ENCODE results near the gene CEBPZOS. TPM values are rescaled to one million over a fixed set of nuclear protein-coding genes. Genes with fewer than 3 reads are reported as not detected.
"Not testable (repeated sequence)": the region's sequence is repeated elsewhere in the genome, so short reads cannot be mapped to it uniquely, and the experiment has no call there.

Gene CEBPZOS
- total RNA-seq, 1 experiment from 2014 or later: 61.8 TPM

DNA sequence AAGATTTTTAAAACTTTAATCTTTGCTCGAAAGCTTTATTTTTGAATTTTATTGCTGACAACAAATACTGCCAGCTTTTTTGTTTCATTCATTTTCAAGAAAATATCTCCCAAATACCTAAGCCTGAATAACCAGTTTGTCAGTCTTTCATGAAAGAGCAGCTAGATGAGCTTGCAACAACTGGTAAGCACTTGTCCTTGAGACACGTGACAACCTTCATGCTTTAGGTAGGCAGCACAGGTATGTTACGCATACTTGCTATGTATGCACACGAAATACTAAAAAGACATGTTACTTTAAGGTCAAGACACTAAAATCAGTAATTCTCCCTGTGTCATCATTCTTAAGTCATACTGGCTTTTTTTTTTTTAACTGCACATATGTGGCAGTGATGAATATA lies 22.8 kb downstream of the CEBPZOS start:
- intact Hi-C loops (cut with micrococcal nuclease; ENCODE audit: unreplicated experiment): no loop called here
- BruUV-seq (replicated peaks): no TSS peak
- TF ChIP-seq EZH2 (IDR thresholded peaks at IDR 0.05; ENCODE audit: borderline replicate concordance, low read depth, low read length, poor library complexity, severe bottlenecking): no peak
- TF ChIP-seq, protein P1, sequence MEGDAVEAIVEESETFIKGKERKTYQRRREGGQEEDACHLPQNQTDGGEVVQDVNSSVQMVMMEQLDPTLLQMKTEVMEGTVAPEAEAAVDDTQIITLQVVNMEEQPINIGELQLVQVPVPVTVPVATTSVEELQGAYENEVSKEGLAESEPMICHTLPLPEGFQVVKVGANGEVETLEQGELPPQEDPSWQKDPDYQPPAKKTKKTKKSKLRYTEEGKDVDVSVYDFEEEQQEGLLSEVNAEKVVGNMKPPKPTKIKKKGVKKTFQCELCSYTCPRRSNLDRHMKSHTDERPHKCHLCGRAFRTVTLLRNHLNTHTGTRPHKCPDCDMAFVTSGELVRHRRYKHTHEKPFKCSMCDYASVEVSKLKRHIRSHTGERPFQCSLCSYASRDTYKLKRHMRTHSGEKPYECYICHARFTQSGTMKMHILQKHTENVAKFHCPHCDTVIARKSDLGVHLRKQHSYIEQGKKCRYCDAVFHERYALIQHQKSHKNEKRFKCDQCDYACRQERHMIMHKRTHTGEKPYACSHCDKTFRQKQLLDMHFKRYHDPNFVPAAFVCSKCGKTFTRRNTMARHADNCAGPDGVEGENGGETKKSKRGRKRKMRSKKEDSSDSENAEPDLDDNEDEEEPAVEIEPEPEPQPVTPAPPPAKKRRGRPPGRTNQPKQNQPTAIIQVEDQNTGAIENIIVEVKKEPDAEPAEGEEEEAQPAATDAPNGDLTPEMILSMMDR (conservative IDR thresholded peaks at IDR 0.05; ENCODE audit: low read depth, low read length): no peak
- Histone ChIP-seq H3K27me3 (replicated peaks; ENCODE audit: insufficient read depth, low read depth, low read length, poor library complexity) (no peaks in the 10 kb centered on the region), H3K4me3 (ENCODE audit: low read depth, low read length, poor library complexity, severe bottlenecking) (no peak overlapping the region), H3K27ac (ENCODE audit: low read depth, low read length, poor library complexity, severe bottlenecking) (no peak overlapping the region), H3K36me3 (ENCODE audit: insufficient read depth, low read length, poor library complexity, severe bottlenecking) (peaks cover 78% of the 10 kb centered on the region), H3K9me3 (ENCODE audit: low read depth, low read length, poor library complexity, severe bottlenecking) (no peaks in the 10 kb centered on the region), H3K4me1 (ENCODE audit: insufficient read depth, low read length, poor library complexity, severe bottlenecking) (no peaks in the 10 kb centered on the region)
- CTCF ChIA-PET: interaction anchor here (0.8 kb wide), 1 partner anchor 30 kb away, joined by 4 read pairs; no protein-coding TSS in a partner anchor
- DNase-seq (ENCODE audit: low spot score): no peak
- POLR2A ChIA-PET (ENCODE audit: low non-redundant PET): interaction anchor here (0.7 kb wide), 1 partner anchor 642 kb away, joined by 8 read pairs; no protein-coding TSS in a partner anchor

DNA sequence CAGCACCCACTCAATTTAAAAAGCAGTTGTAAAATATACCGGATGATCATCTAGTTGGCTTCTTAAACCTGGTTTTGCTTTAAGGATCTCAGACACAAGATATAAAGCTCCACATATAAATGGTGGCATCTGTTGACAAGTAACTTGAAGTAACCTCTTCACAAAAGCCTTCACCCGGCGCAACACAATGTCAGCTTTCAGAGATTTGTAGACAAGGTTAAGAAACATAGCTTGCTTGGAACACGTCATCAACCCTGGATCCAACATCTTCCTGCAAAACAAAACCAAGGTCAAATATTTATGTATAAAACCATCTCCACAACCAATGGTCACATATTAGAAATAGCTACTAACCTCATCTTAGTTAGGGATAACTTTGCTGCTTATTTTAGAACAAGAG lies 26.8 kb downstream of the CEBPZOS start:
- BruUV-seq (replicated peaks): no TSS peak
- H3K4me3 ChIP-seq (ENCODE audit: low read depth, low read length, poor library complexity, severe bottlenecking): no peak overlapping the region
- intact Hi-C loops (cut with micrococcal nuclease; ENCODE audit: unreplicated experiment): no loop called here
- no peaks in the 10 kb centered on the region for H3K9me3 ChIP-seq (ENCODE audit: low read depth, low read length, poor library complexity, severe bottlenecking)
- CTCF ChIA-PET: no interaction called here
- H3K4me1 ChIP-seq (ENCODE audit: insufficient read depth, low read length, poor library complexity, severe bottlenecking): peaks cover 2% of the 10 kb centered on the region
- DNase-seq (ENCODE audit: low spot score): no peak
- no peak overlapping the region for H3K27ac ChIP-seq (ENCODE audit: low read depth, low read length, poor library complexity, severe bottlenecking)
- H3K36me3 ChIP-seq (ENCODE audit: insufficient read depth, low read length, poor library complexity, severe bottlenecking): peaks cover 65% of the 10 kb centered on the region
- POLR2A ChIA-PET (ENCODE audit: low non-redundant PET): no interaction called here
- TF ChIP-seq EZH2 (IDR thresholded peaks at IDR 0.05; ENCODE audit: borderline replicate concordance, low read depth, low read length, poor library complexity, severe bottlenecking): no peak
- TF ChIP-seq, protein P1 (conservative IDR thresholded peaks at IDR 0.05; ENCODE audit: low read depth, low read length): no peak
- H3K27me3 ChIP-seq (replicated peaks; ENCODE audit: insufficient read depth, low read depth, low read length, poor library complexity): no peaks in the 10 kb centered on the region

DNA sequence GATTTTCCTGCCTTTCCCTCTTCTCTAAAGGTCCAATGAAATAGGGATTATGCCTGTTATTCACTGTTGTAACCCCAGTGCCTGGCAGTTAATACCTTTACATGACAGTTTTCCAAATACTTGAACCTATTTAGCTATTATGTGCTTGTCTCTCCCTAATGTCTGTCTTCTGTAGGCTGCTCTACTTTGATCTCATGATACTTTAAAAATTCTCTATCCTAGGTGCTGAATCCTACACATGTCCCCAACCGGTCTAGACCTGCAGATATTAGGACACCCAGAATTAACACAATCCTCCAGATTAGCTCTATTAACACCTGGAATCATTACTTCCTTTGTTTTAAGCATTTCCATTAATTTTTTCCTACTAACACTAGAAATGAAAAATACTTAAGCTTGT lies 27.8 kb downstream of the CEBPZOS start:
- no TSS peak for BruUV-seq (replicated peaks)
- H3K27me3 ChIP-seq (replicated peaks; ENCODE audit: insufficient read depth, low read depth, low read length, poor library complexity): no peaks in the 10 kb centered on the region
- no peak overlapping the region for H3K4me3 ChIP-seq (ENCODE audit: low read depth, low read length, poor library complexity, severe bottlenecking)
- intact Hi-C loops (cut with micrococcal nuclease; ENCODE audit: unreplicated experiment): no loop called here
- ChIA-PET CTCF (no interaction called here), POLR2A (ENCODE audit: low non-redundant PET) (no interaction called here)
- no peak overlapping the region for H3K27ac ChIP-seq (ENCODE audit: low read depth, low read length, poor library complexity, severe bottlenecking)
- TF ChIP-seq, protein P1 (conservative IDR thresholded peaks at IDR 0.05; ENCODE audit: low read depth, low read length): no peak
- TF ChIP-seq EZH2 (IDR thresholded peaks at IDR 0.05; ENCODE audit: borderline replicate concordance, low read depth, low read length, poor library complexity, severe bottlenecking): no peak
- H3K4me1 ChIP-seq (ENCODE audit: insufficient read depth, low read length, poor library complexity, severe bottlenecking): peaks cover 5% of the 10 kb centered on the region
- DNase-seq (ENCODE audit: low spot score): no peak
- no peaks in the 10 kb centered on the region for H3K9me3 ChIP-seq (ENCODE audit: low read depth, low read length, poor library complexity, severe bottlenecking)
- H3K36me3 ChIP-seq (ENCODE audit: insufficient read depth, low read length, poor library complexity, severe bottlenecking): peaks cover 69% of the 10 kb centered on the region

DNA sequence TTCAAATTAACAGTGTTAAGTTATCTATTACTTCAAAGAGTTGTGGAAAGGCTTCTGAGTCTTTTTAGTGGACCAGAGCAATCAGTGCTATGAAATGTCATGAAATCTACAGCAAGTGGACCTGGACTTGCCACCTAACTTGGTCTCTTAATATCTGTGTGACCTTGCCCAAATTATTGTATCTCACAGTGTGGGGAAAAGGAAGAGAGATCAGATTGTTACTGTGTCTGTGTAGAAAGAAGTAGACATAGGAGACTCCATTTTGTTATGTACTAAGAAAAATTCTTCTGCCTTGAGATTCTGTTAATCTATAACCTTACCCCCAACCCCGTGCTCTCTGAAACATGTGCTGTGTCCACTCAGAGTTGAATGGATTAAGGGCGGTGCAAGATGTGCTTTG lies 28.8 kb downstream of the CEBPZOS start:
- POLR2A ChIA-PET (ENCODE audit: low non-redundant PET); H3K27ac ChIP-seq (ENCODE audit: low read depth, low read length, poor library complexity, severe bottlenecking); intact Hi-C loops (cut with micrococcal nuclease; ENCODE audit: unreplicated experiment); H3K9me3 ChIP-seq (ENCODE audit: low read depth, low read length, poor library complexity, severe bottlenecking); H3K27me3 ChIP-seq (replicated peaks; ENCODE audit: insufficient read depth, low read depth, low read length, poor library complexity); BruUV-seq (replicated peaks); CTCF ChIA-PET; H3K4me1 ChIP-seq (ENCODE audit: insufficient read depth, low read length, poor library complexity, severe bottlenecking); H3K4me3 ChIP-seq (ENCODE audit: low read depth, low read length, poor library complexity, severe bottlenecking); DNase-seq (ENCODE audit: low spot score): not testable (repeated sequence)
- H3K36me3 ChIP-seq (ENCODE audit: insufficient read depth, low read length, poor library complexity, severe bottlenecking): peaks cover 61% of the 10 kb centered on the region

All from A673 (cell line).